Neural crest cell (in vitro differentiated cells): ENCODE measurements around the gene FNDC3B. TPM values are rescaled to one million over a fixed set of nuclear protein-coding genes. Genes with fewer than 3 reads are reported as not detected.

ENCODE experiments used
- DNase-seq: peaks from one replicate; pipeline ENCODE4 v3.0.0; 2021; ENCODE audit warnings: low read depth, mixed read lengths, low spot score
- H3K27ac Mint-ChIP-seq: one replicate; pipeline ENCODE4 v1.8.0; 2021; ENCODE audit warnings: mild to moderate bottlenecking, mixed read lengths; ENCODE audit not compliant: unreplicated experiment
- H3K27me3 Mint-ChIP-seq: 2 replicates; pipeline ENCODE4 v1.8.0; 2021; ENCODE audit warnings: low read depth, mild to moderate bottlenecking, mixed read lengths
- H3K36me3 Mint-ChIP-seq: 2 replicates; pipeline ENCODE4 v1.8.0; 2021; ENCODE audit warnings: low read depth, mild to moderate bottlenecking, mixed read lengths
- H3K4me1 Mint-ChIP-seq: 2 replicates; pipeline ENCODE4 v1.8.0; 2021; ENCODE audit warnings: mixed read lengths
- H3K4me3 Mint-ChIP-seq: one replicate; pipeline ENCODE4 v1.8.0; 2021; ENCODE audit warnings: mild to moderate bottlenecking, mixed read lengths
- H3K9me3 Mint-ChIP-seq: 2 replicates; pipeline ENCODE4 v1.8.0; 2021; ENCODE audit warnings: mixed read lengths
- CTCF ChIP-seq: fragments of 200-600 bp; sonication (generic); conservative IDR thresholded peaks from 2 replicates; pipeline ENCODE4 v1.5.0; 2021; ENCODE audit warnings: antibody characterized with exemption, mild to moderate bottlenecking
- total RNA-seq: library from RNA; stranded (reverse); gene quantifications from 2 replicates; pipeline ENCODE4 v1.2.1, GENCODE V29; 2021

The FNDC3B gene
- total RNA-seq, 1 donor from 2014 or later, result 41.5 TPM

- H3K9me3 Mint-ChIP-seq, result no peaks in the 10 kb centered on the region
- peaks cover 3% of the 10 kb centered on the region for H3K36me3 Mint-ChIP-seq
- H3K27ac Mint-ChIP-seq, result peak overlapping the region; percentile 93
- DNase-seq, result no peak
- H3K4me1 Mint-ChIP-seq, result peaks cover 49% of the 10 kb centered on the region
- H3K4me3 Mint-ChIP-seq, result no peak overlapping the region
- TF ChIP-seq CTCF, result no peak
- no peaks in the 10 kb centered on the region for H3K27me3 Mint-ChIP-seq
These were observed 163.4 kb downstream of the FNDC3B start for GRCh38 chr3:172202797-172203196.

GRCh38 chr3:172203522-172204258 lies 164.3 kb downstream of the FNDC3B start:
- TF ChIP-seq CTCF, result no peak
- DNase-seq, result peak; percentile 17
- Mint-ChIP-seq H3K9me3 (no peaks in the 10 kb centered on the region), H3K36me3 (peaks cover 3% of the 10 kb centered on the region), H3K27ac (peak overlapping the region; percentile 93), H3K4me3 (peak overlapping the region; percentile 48), H3K4me1 (peaks cover 49% of the 10 kb centered on the region), H3K27me3 (no peaks in the 10 kb centered on the region)

- no peaks in the 10 kb centered on the region for H3K9me3 Mint-ChIP-seq
- H3K27ac Mint-ChIP-seq, result no peak overlapping the region
- no peak for DNase-seq
- no peaks in the 10 kb centered on the region for H3K27me3 Mint-ChIP-seq
- H3K4me3 Mint-ChIP-seq, result no peak overlapping the region
- peaks cover 3% of the 10 kb centered on the region for H3K36me3 Mint-ChIP-seq
- peaks cover 49% of the 10 kb centered on the region for H3K4me1 Mint-ChIP-seq
- no peak for TF ChIP-seq CTCF
These were observed 165.3 kb downstream of the FNDC3B start for GRCh38 chr3:172204716-172205115.

- H3K27ac Mint-ChIP-seq, result no peak overlapping the region
- H3K9me3 Mint-ChIP-seq, result no peaks in the 10 kb centered on the region
- TF ChIP-seq CTCF, result no peak
- H3K4me3 Mint-ChIP-seq, result peak overlapping the region; percentile 49
- DNase-seq, result no peak
- H3K36me3 Mint-ChIP-seq, result no peaks in the 10 kb centered on the region
- H3K4me1 Mint-ChIP-seq, result peaks cover 18% of the 10 kb centered on the region
- no peaks in the 10 kb centered on the region for H3K27me3 Mint-ChIP-seq
These were observed 169.4 kb downstream of the FNDC3B start for GRCh38 chr3:172208586-172209332.

GRCh38 chr3:172209333-172210321 lies 170.2 kb downstream of the FNDC3B start:
- DNase-seq, result no peak
- Mint-ChIP-seq H3K4me1 (peaks cover 15% of the 10 kb centered on the region), H3K4me3 (peak overlapping the region; percentile 49), H3K36me3 (no peaks in the 10 kb centered on the region), H3K9me3 (no peaks in the 10 kb centered on the region), H3K27me3 (no peaks in the 10 kb centered on the region), H3K27ac (no peak overlapping the region)
- TF ChIP-seq CTCF, result no peak
